MM.1S (cell line): ENCODE measurements around the gene ERGIC3.

Source experiments
- DNase-seq: peaks from one replicate; pipeline ENCODE4 v3.0.0-alpha.2; 2015
- H2AFZ ChIP-seq: fragments of 300-600 bp; sonication (generic); 2 replicates; pipeline ENCODE4 v1.6.0; 2016; ENCODE audit warnings: antibody characterized with exemption, low read length
- H3F3A ChIP-seq: fragments of 300-600 bp; sonication (generic); 2 replicates; pipeline ENCODE4 v1.6.1; 2016; ENCODE audit warnings: mild to moderate bottlenecking, antibody characterized with exemption, low read length, moderate library complexity, mixed read lengths; ENCODE audit not compliant: insufficient read depth
- H3K27ac ChIP-seq: fragments of 300-600 bp; sonication (generic); 2 replicates; pipeline ENCODE4 v1.5.1; 2016; ENCODE audit warnings: mild to moderate bottlenecking, low read length
- H3K27me3 ChIP-seq: fragments of 300-600 bp; sonication (generic); replicated peaks from 2 replicates; pipeline ENCODE4 v1.6.0; 2016; ENCODE audit warnings: low read length; ENCODE audit not compliant: insufficient read depth
- H3K36me3 ChIP-seq: fragments of 300-600 bp; sonication (generic); replicated peaks from 2 replicates; pipeline ENCODE4 v1.6.1; 2016; ENCODE audit warnings: mild to moderate bottlenecking, low read length, mixed read lengths; ENCODE audit not compliant: insufficient read depth
- H3K4me1 ChIP-seq: fragments of 300-600 bp; sonication (generic); 2 replicates; pipeline ENCODE4 v1.6.1; 2016; ENCODE audit warnings: low read length, mixed read lengths
- H3K4me2 ChIP-seq: fragments of 300-600 bp; sonication (generic); 2 replicates; pipeline ENCODE4 v1.6.0; 2016; ENCODE audit warnings: low read depth, low read length
- H3K4me3 ChIP-seq: fragments of 300-600 bp; sonication (generic); 2 replicates; pipeline ENCODE4 v1.5.1; 2016; ENCODE audit warnings: low read length, mixed read lengths
- H3K79me2 ChIP-seq: fragments of 300-600 bp; sonication (generic); 2 replicates; pipeline ENCODE4 v1.6.1; 2016; ENCODE audit warnings: mixed run types, low read length, mixed read lengths
- H3K9ac ChIP-seq: fragments of 300-600 bp; sonication (generic); 2 replicates; pipeline ENCODE4 v1.6.1; 2016; ENCODE audit warnings: low read length, mixed read lengths
- H3K9me2 ChIP-seq: fragments of 300-600 bp; sonication (generic); replicated peaks from 2 replicates; pipeline ENCODE4 v1.6.1; 2016; ENCODE audit warnings: mild to moderate bottlenecking, low read length, mixed read lengths; ENCODE audit not compliant: insufficient read depth
- H3K9me3 ChIP-seq: fragments of 300-600 bp; sonication (generic); replicated peaks from 2 replicates; pipeline ENCODE4 v1.6.1; 2016; ENCODE audit warnings: mild to moderate bottlenecking, low read length, mixed read lengths; ENCODE audit not compliant: insufficient read depth
- H4K20me1 ChIP-seq: fragments of 300-600 bp; sonication (generic); 2 replicates; pipeline ENCODE4 v1.6.1; 2016; ENCODE audit warnings: mild to moderate bottlenecking, low read length, moderate library complexity, mixed read lengths; ENCODE audit not compliant: insufficient read depth
- CTCF ChIP-seq: fragments of 300-600 bp; sonication (generic); IDR thresholded peaks from 2 replicates; pipeline ENCODE4 v1.5.1; 2016; ENCODE audit warnings: antibody characterized with exemption, low read length, mixed read lengths
- EZH2 ChIP-seq: fragments of 300-600 bp; sonication (generic); optimal IDR thresholded peaks from 2 replicates; pipeline ENCODE3; 2017; ENCODE audit warnings: low read depth, mild to moderate bottlenecking, antibody characterized with exemption, low read length, mixed read lengths
- EZH2phosphoT487 ChIP-seq: fragments of 300-600 bp; sonication (generic); IDR thresholded peaks from 2 replicates; pipeline ENCODE4 v1.6.1; 2018; ENCODE audit warnings: antibody characterized with exemption, low read length

Gene ERGIC3

DNA sequence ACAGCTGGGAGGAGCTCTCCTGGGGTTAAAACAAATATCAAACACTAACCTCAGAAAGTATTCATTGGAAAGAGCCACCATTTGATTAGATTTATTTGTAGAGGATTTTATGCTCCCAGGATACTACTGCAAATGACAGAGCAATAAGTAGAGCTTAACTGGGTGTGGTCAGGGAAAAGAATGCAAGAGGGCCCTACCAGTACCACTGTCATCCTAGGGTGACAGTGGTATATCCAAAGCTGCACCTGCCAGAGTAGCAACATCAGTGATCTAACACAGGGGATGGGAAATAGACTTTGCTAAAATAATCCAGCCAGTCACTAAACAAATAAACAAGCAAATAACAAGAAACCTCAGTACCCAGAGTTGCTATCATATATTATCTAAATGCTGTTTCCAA lies 29.7 kb downstream of the ERGIC3 start:
- H3K4me3 ChIP-seq: no peak overlapping the region
- H3K9me2 ChIP-seq: no peaks in the 10 kb centered on the region

DNA sequence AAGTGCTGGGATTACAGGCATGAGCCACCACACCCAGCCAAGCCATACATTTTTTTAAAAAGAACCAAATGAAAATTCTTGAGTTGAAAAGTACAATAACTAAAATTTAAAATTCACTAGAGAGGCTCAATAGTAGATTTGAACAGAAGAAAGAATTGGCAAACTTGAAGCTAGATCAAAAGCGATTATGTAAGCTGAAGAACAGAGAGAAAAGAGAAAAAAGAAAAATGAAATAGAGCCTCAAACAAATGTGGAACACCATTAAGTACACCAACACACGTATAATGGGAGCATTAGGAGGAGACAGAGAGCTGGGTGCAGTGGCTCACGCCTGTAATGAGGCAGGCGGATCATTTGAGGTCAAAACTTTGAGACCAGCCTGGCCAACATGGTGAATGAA lies 31.0 kb downstream of the ERGIC3 start:
- no peak for DNase-seq
- no peaks in the 10 kb centered on the region for H3K79me2 ChIP-seq
- no peak overlapping the region for H2AFZ ChIP-seq
- H3K4me2 ChIP-seq: no peak overlapping the region
- no peaks in the 10 kb centered on the region for H4K20me1 ChIP-seq
- no peaks in the 10 kb centered on the region for H3K4me1 ChIP-seq
- TF ChIP-seq EZH2phosphoT487 (no peak), EZH2 (no peak), CTCF (no peak)
- no peaks in the 10 kb centered on the region for H3K27me3 ChIP-seq
- no peaks in the 10 kb centered on the region for H3F3A ChIP-seq
- no peaks in the 10 kb centered on the region for H3K9me2 ChIP-seq
- H3K4me3 ChIP-seq: no peak overlapping the region
- H3K9me3 ChIP-seq: no peaks in the 10 kb centered on the region
- no peaks in the 10 kb centered on the region for H3K36me3 ChIP-seq
- no peak overlapping the region for H3K27ac ChIP-seq
- H3K9ac ChIP-seq: no peak overlapping the region

More for the DNA sequence above, 29.7 kb downstream of the ERGIC3 start:
- no peak for DNase-seq
- no peaks in the 10 kb centered on the region for H3K9me3 ChIP-seq
- no peaks in the 10 kb centered on the region for H4K20me1 ChIP-seq
- no peak overlapping the region for H3K4me2 ChIP-seq
- no peaks in the 10 kb centered on the region for H3K79me2 ChIP-seq
- no peaks in the 10 kb centered on the region for H3F3A ChIP-seq
- no peaks in the 10 kb centered on the region for H3K36me3 ChIP-seq
- H3K27me3 ChIP-seq: no peaks in the 10 kb centered on the region
- no peaks in the 10 kb centered on the region for H3K4me1 ChIP-seq
- no peak overlapping the region for H2AFZ ChIP-seq
- no peak overlapping the region for H3K9ac ChIP-seq
- H3K27ac ChIP-seq: no peak overlapping the region
- TF ChIP-seq EZH2phosphoT487: no peak
- no peak for TF ChIP-seq EZH2
- TF ChIP-seq CTCF: no peak

- H3K4me2 ChIP-seq: no peak overlapping the region
- no peak overlapping the region for H3K27ac ChIP-seq
- no peaks in the 10 kb centered on the region for H3F3A ChIP-seq
- H3K36me3 ChIP-seq: no peaks in the 10 kb centered on the region
- no peak for TF ChIP-seq EZH2
- no peak for TF ChIP-seq CTCF
- TF ChIP-seq EZH2phosphoT487: no peak
- H3K4me1 ChIP-seq: no peaks in the 10 kb centered on the region
- no peaks in the 10 kb centered on the region for H3K27me3 ChIP-seq
- no peak overlapping the region for H3K9ac ChIP-seq
- H2AFZ ChIP-seq: no peak overlapping the region
- no peaks in the 10 kb centered on the region for H3K9me2 ChIP-seq
- H3K9me3 ChIP-seq: no peaks in the 10 kb centered on the region
- no peak for DNase-seq
- no peaks in the 10 kb centered on the region for H4K20me1 ChIP-seq
- H3K4me3 ChIP-seq: no peak overlapping the region
- no peaks in the 10 kb centered on the region for H3K79me2 ChIP-seq
Measured at GRCh38 chr20:35575958-35576357, 34.1 kb downstream of the ERGIC3 start.

GRCh38 chr20:35576816-35577215 lies 34.9 kb downstream of the ERGIC3 start:
- Histone ChIP-seq H3K9me2 (no peaks in the 10 kb centered on the region), H3K4me2 (no peak overlapping the region), H4K20me1 (no peaks in the 10 kb centered on the region), H3K27me3 (no peaks in the 10 kb centered on the region), H2AFZ (no peak overlapping the region), H3K27ac (no peak overlapping the region), H3F3A (no peaks in the 10 kb centered on the region), H3K9me3 (no peaks in the 10 kb centered on the region), H3K4me3 (no peak overlapping the region), H3K36me3 (no peaks in the 10 kb centered on the region), H3K4me1 (no peaks in the 10 kb centered on the region), H3K9ac (no peak overlapping the region), H3K79me2 (no peaks in the 10 kb centered on the region)
- no peak for DNase-seq
- TF ChIP-seq EZH2phosphoT487 (no peak), CTCF (no peak), EZH2 (no peak)
